ENCODE results near the gene OLA1. TPM values are rescaled to one million over a fixed set of nuclear protein-coding genes. Genes with fewer than 3 reads are reported as not detected.

The OLA1 gene
- total and polyA plus RNA-seq, 2 of the 4 experiments (the other 2 are of a cell fraction) = 54.7 to 71.2 TPM

- Histone ChIP-seq H3K4me3 (ENCODE audit: insufficient read depth, low read depth, low read length) (no peak overlapping the region), H3K4me2 (ENCODE audit: low read depth, low read length) (no peak overlapping the region), H2BK120ac (ENCODE audit: low read depth, low read length) (no peak overlapping the region), H3K36me3 (ENCODE audit: control insufficient read depth, insufficient read depth, low read length) (no peaks in the 10 kb centered on the region), H3K79me1 (ENCODE audit: low read depth in 1 of 2, low read length in 2 of 2) (no peaks in the 10 kb centered on the region), H2BK15ac (ENCODE audit: low read depth, low read length) (no peak overlapping the region), H4K91ac (ENCODE audit: insufficient read depth, low read depth, low read length) (no peak overlapping the region), H2BK20ac (ENCODE audit: low read depth, low read length) (no peak overlapping the region), H2AFZ (replicated peaks; ENCODE audit: low read length, poor library complexity) (no peak overlapping the region), H3K27me3 (ENCODE audit: control insufficient read depth, insufficient read depth, low read length) (peaks cover 16% of the 10 kb centered on the region), H3K14ac (replicated peaks; ENCODE audit: low read depth, low read length) (no peak overlapping the region), H4K5ac (ENCODE audit: low read depth, low read length) (no peak overlapping the region), H3K56ac (ENCODE audit: extremely low read depth, insufficient read depth, low read length) (no peak overlapping the region), H4K20me1 (ENCODE audit: insufficient read depth, low read length) (no peaks in the 10 kb centered on the region), H3K18ac (ENCODE audit: low read depth, low read length) (no peak overlapping the region), H3K4ac (ENCODE audit: low read depth, low read length) (no peak overlapping the region), H2AK9ac (replicated peaks; ENCODE audit: low read depth, low read length, poor library complexity) (no peak overlapping the region), H2AK5ac (ENCODE audit: low read depth, low read length) (no peak overlapping the region), H3K9me1 (ENCODE audit: insufficient read depth, low read length) (no peaks in the 10 kb centered on the region), H3K23ac (ENCODE audit: low read depth, low read length) (no peak overlapping the region), H3K9ac (ENCODE audit: low read depth, low read length) (no peak overlapping the region), H3K9me3 (ENCODE audit: control insufficient read depth, insufficient read depth, low read length) (no peaks in the 10 kb centered on the region), H4K8ac (ENCODE audit: low read depth in 2 of 2, low read length in 2 of 2) (no peak overlapping the region), H3K4me1 (ENCODE audit: control insufficient read depth, insufficient read depth, low read length) (no peaks in the 10 kb centered on the region), H2BK5ac (ENCODE audit: low read depth, low read length, poor library complexity, severe bottlenecking) (no peak overlapping the region), H3K27ac (ENCODE audit: insufficient read depth, low read length) (no peak overlapping the region)
- TF ChIP-seq FOS (IDR thresholded peaks at IDR 0.05; ENCODE audit: low read depth, low read length) (no peak), ELK1 (IDR thresholded peaks at IDR 0.05; ENCODE audit: borderline replicate concordance, low read depth, low read length) (no peak), POLR2A (IDR thresholded peaks at IDR 0.05; ENCODE audit: low read depth, low read length) (no peak), MXI1 (IDR thresholded peaks at IDR 0.05; ENCODE audit: borderline replicate concordance, low read depth, low read length) (no peak), MAFK (IDR thresholded peaks at IDR 0.05; ENCODE audit: low read depth, low read length) (no peak), USF2 (IDR thresholded peaks at IDR 0.05; ENCODE audit: low read depth, low read length) (no peak), RAD21 (IDR thresholded peaks at IDR 0.05; ENCODE audit: low read length) (no peak), BHLHE40 (IDR thresholded peaks at IDR 0.05; ENCODE audit: low read depth, low read length) (no peak), RCOR1 (IDR thresholded peaks at IDR 0.05; ENCODE audit: insufficient replicate concordance, low read length) (no peak), CEBPB (IDR thresholded peaks at IDR 0.05; ENCODE audit: low read depth, low read length) (no peak), CTCF (conservative IDR thresholded peaks at IDR 0.05; ENCODE audit: low read depth, low read length) (no peak)
- CTCF ChIA-PET = interaction anchor here (0.7 kb wide), 1 partner anchor 46 kb away, joined by 3 read pairs; no protein-coding TSS in a partner anchor
- DNase-seq (no peak), ATAC-seq (ENCODE audit: low read depth) (no peak)
- intact Hi-C loops (cut with micrococcal nuclease) (no loop called here), in situ Hi-C loops (cut with MboI; ENCODE audit: low sequenced_read_pairs) (no loop called here), dilution Hi-C loops (cut with HindIII; ENCODE audit: low sequenced_read_pairs, unreplicated experiment) (no loop called here)
- POLR2A ChIA-PET (ENCODE audit: unreplicated experiment) = interaction anchor here (0.5 kb wide), 1 partner anchor 22 kb away, joined by 8 read pairs; no protein-coding TSS in a partner anchor
- BruUV-seq (replicated peaks) = no TSS peak
- WGBS, 2 experiments (ENCODE audit: extremely low coverage in 2 of 2, insufficient read length in 1 of 2) = no CpG with 5 or more reads among the region's 2 CpGs
These were observed 34.1 kb upstream of the OLA1 start for GRCh38 chr2:174282441-174282840.

Measured in IMR-90 (cell line).